Measurements from ENCODE around the gene PHF2. TPM values are rescaled to one million over a fixed set of nuclear protein-coding genes. Genes with fewer than 3 reads are reported as not detected.

PHF2 gene
- total RNA-seq, 4 donors from 2014 or later, result 21.1 to 38.2 (median 21.3) TPM

DNA sequence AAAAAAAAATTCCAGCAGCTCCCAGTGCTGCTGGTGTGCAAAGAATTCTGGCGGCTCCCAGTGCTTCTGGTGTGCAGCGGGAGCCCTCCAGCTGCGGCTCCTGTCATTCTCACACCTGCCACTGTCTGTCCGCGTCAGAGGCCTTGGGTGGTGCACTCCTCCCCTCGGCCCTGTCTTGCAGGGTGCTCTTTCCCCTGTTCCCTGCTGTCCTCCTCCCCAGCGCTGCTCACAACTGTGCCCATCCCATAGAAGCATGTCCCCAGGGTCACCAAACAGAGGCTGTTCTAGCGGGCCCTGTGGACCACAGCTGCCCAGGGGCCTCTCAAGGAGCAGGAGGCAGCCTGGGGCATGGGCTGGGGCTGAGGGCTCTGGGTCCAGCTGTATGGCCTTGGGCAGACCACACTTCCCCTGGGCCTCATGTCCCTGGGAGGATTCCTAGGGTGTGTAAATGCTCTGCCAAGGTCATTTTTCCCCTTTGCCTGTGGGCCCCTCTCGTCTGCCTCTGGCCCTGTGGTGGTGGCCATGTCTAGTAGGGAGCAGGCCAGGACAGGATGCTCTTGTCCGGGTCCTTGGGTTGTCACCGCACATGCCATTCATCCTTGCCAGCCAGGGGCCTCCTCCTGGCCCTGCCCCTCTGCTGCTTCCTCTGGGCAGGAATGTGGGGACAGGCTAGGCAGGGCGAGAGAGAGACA is 68.2 kb downstream of the PHF2 start:
- DNase-seq, result peak; percentile 3
- H3K27me3 ChIP-seq, result no peaks in the 10 kb centered on the region
- WGBS, 2 donors (ENCODE audit: low coverage in 1 of 2), result 89% methylated on average over 12 of the region's 12 CpGs; no CpG with 5 or more reads in 1 of the 2 donors
- peaks cover 0 to 20% (median 6%) of the 10 kb centered on the region in 4 donors for H3K36me3 ChIP-seq
- H3K9me3 ChIP-seq, result no peaks in the 10 kb centered on the region
- TF ChIP-seq POLR2A (IDR thresholded peaks at IDR 0.05) (no peak), POLR2AphosphoS5 (IDR thresholded peaks at IDR 0.05) (no peak), EP300 (IDR thresholded peaks at IDR 0.05; ENCODE audit: low read depth) (no peak), CTCF (IDR thresholded peaks at IDR 0.05) (no peak)
- no peak overlapping the region for H3K4me3 ChIP-seq
- in situ Hi-C loops (cut with MboI; ENCODE audit: low pct_ligation_motif_present in 1 of 4, low pct_unique_long_range_greater_than_20kb in 1 of 4, low sequenced_read_pairs in 3 of 4) (no loop called here), intact Hi-C loops (cut with DNase I; ENCODE audit: low total_unique reads) (no loop called here)
- H3K27ac ChIP-seq, result no peak overlapping the region
- peaks cover 0 to 4% (median 2%) of the 10 kb centered on the region in 4 donors for H3K4me1 ChIP-seq

DNA sequence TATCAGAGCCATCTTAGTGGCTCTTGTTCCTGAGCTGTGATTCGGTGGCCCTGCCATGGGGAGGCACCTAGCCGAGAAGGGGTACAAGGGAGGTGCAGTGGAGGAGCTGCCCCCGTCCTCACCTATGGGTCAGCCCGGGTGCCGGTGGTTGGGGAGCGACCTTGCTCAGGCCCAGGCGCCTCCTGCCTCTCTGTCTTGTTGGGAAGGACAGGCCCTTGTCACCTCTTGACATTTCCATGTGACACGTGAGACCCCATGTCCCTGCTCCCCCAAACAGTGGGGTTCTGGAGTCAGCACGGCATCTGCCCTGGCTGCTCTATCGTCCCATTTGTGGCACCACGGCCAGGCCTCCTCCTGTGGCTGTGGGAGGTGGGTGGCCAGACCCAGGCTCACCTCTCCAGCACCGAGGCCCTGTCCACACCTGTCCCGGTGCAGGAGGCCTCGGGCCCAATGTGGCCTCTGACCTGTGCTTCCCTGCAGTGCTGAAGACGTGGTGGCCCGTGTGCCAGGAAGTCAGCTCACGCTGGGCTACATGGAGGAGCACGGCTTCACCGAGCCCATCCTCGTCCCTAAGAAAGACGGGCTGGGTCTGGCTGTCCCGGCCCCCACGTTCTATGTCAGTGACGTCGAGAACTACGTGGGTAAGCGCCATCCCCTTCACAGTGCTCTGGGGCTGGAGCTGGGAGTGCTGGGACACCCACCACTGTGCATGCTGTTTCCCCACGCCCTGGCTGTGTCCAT is 68.9 kb downstream of the PHF2 start:
- WGBS, 2 donors (ENCODE audit: low coverage in 1 of 2), result 81 to 96% methylated on average over 9 to 28 of the region's 28 CpGs
- DNase-seq, result peak; percentile 4
- TF ChIP-seq POLR2AphosphoS5 (IDR thresholded peaks at IDR 0.05), result no peak
- intact Hi-C loops (cut with DNase I; ENCODE audit: low total_unique reads) (no loop called here), in situ Hi-C loops (cut with MboI; ENCODE audit: low pct_ligation_motif_present in 1 of 4, low pct_unique_long_range_greater_than_20kb in 1 of 4, low sequenced_read_pairs in 3 of 4) (no loop called here)
- Histone ChIP-seq H3K4me3 (no peak overlapping the region), H3K27ac (no peak overlapping the region), H3K36me3 (peaks cover 0 to 16% (median 9%) of the 10 kb centered on the region in 4 donors), H3K27me3 (no peaks in the 10 kb centered on the region), H3K9me3 (no peaks in the 10 kb centered on the region), H3K4me1 (peaks cover 0 to 4% (median 2%) of the 10 kb centered on the region in 4 donors)

DNA sequence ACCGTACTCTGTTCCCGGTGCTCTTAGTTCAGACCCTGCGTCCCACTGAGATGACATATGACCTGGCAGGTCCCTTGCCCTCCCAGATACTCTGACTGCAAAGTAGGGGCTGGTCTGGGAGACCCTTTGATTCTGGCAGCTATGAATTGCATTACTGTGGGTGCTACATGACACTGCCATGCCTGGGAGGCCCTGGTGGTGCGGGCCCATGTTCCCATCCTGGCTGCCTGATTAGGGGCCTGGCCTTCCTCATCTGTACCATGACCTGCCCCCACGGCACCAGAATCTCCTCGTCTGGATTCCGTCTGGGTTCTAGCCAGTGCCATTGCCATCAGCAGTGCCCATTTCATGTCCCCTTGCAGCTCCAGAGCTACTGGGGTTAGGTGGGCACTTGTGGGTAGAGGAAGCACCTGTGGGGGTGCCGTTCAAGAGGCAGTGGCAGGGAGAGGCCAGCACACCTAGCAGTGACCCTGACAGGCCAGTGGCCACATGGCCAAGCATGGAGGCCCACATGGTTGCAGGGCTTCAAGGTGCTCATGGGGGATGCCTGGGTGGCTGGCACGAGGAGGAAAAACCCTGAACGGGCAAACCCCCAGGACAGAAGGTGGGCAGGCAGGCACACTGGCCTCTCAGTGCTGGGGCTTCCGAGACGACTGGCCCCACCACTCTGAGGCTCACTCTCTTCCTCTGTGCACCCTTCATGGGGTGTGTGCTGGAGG is 69.7 kb downstream of the PHF2 start:
- WGBS, 2 donors (ENCODE audit: low coverage in 1 of 2), result 93% methylated on average over 12 of the region's 12 CpGs; no CpG with 5 or more reads in 1 of the 2 donors
- DNase-seq, result peak; percentile 6
- intact Hi-C loops (cut with DNase I; ENCODE audit: low total_unique reads) (no loop called here), in situ Hi-C loops (cut with MboI; ENCODE audit: low pct_ligation_motif_present in 1 of 4, low pct_unique_long_range_greater_than_20kb in 1 of 4, low sequenced_read_pairs in 3 of 4) (no loop called here)
- H3K4me1 ChIP-seq, result peaks cover 0 to 3% (median 1%) of the 10 kb centered on the region in 4 donors
- no peak overlapping the region for H3K27ac ChIP-seq
- no peaks in the 10 kb centered on the region for H3K27me3 ChIP-seq
- H3K4me3 ChIP-seq, result no peak overlapping the region
- no peak for TF ChIP-seq POLR2AphosphoS5 (IDR thresholded peaks at IDR 0.05)
- TF ChIP-seq EP300 (IDR thresholded peaks at IDR 0.05; ENCODE audit: low read depth), result no peak
- TF ChIP-seq CTCF (IDR thresholded peaks at IDR 0.05), result no peak
- TF ChIP-seq POLR2A (IDR thresholded peaks at IDR 0.05), result no peak
- no peaks in the 10 kb centered on the region for H3K9me3 ChIP-seq
- H3K36me3 ChIP-seq, result peaks cover 0 to 22% (median 10%) of the 10 kb centered on the region in 4 donors

GRCh38 chr9:93646640-93647178 is 70.3 kb downstream of the PHF2 start:
- Histone ChIP-seq H3K27ac (no peak overlapping the region), H3K27me3 (no peaks in the 10 kb centered on the region), H3K4me3 (no peak overlapping the region), H3K4me1 (peaks cover 0 to 3% (median 0%) of the 10 kb centered on the region in 4 donors), H3K36me3 (peaks cover 0 to 17% (median 10%) of the 10 kb centered on the region in 4 donors), H3K9me3 (no peaks in the 10 kb centered on the region)
- intact Hi-C loops (cut with DNase I; ENCODE audit: low total_unique reads), result no loop called here
- in situ Hi-C loops (cut with MboI; ENCODE audit: low pct_ligation_motif_present in 1 of 4, low pct_unique_long_range_greater_than_20kb in 1 of 4, low sequenced_read_pairs in 3 of 4), result no loop called here
- 92% methylated on average over 8 of the region's 10 CpGs; no CpG with 5 or more reads in 1 of the 2 donors for WGBS, 2 donors (ENCODE audit: low coverage in 1 of 2)
- no peak for TF ChIP-seq CTCF (IDR thresholded peaks at IDR 0.05)
- TF ChIP-seq POLR2AphosphoS5 (IDR thresholded peaks at IDR 0.05), result no peak
- TF ChIP-seq POLR2A (IDR thresholded peaks at IDR 0.05), result no peak
- no peak for TF ChIP-seq EP300 (IDR thresholded peaks at IDR 0.05; ENCODE audit: low read depth)
- peak; percentile 2 for DNase-seq
